ENCODE data around the gene FAM171A1. TPM values are rescaled to one million over a fixed set of nuclear protein-coding genes. Genes with fewer than 3 reads are reported as not detected.

Gene FAM171A1
- total and polyA plus RNA-seq, 2 donors (not counting 3 experiments of a cell fraction or from before 2014, with no cell fraction given), result 56.3 to 75.8 TPM

DNA sequence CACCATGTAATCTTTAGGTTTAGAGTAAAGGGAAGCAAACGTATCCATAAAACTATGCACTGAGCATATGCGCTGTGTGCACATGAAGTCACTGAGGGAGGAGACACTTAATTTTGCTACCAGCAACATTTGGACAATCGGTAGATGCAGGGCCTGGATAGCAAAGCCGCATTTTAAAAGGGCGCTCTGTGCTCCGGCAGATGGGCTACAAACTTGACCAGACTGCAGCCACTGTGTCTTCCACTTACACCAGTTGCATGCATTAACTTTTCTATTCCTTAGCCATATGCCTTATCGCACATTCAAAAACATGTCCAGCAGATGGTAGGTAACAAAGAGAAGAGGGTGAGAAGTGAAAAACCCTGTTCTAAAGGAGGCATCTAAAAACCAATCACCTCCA is 18.3 kb downstream of the FAM171A1 start:
- no peaks in the 10 kb centered on the region for H3K36me3 ChIP-seq (ENCODE audit: control insufficient read depth in 2 of 2, extremely low read depth in 1 of 2, insufficient read depth in 2 of 2, low read length in 2 of 2)
- POLR2A ChIA-PET, result no interaction called here
- no peak overlapping the region for H3K9ac ChIP-seq (replicated peaks; ENCODE audit: extremely low read depth, insufficient read depth, low read length)
- FAIRE-seq (no peak), DNase-seq (ENCODE audit: low read depth, low spot score) (no peak)
- intact Hi-C loops (cut with micrococcal nuclease) (no loop called here), dilution Hi-C loops (cut with MboI; ENCODE audit: extremely low pct_ligation_motif_present, low sequenced_read_pairs) (no loop called here)
- H3K27ac ChIP-seq (ENCODE audit: insufficient read depth, low read depth, low read length), result no peak overlapping the region
- H3K9me1 ChIP-seq (replicated peaks; ENCODE audit: control insufficient read depth, extremely low read depth, insufficient read depth, low read length), result no peaks in the 10 kb centered on the region
- peaks cover 14% of the 10 kb centered on the region for H3K4me1 ChIP-seq (ENCODE audit: control insufficient read depth, extremely low read depth, insufficient read depth, low read length)
- CTCF ChIA-PET, result no interaction called here
- no peak for TF ChIP-seq EZH2 (IDR thresholded peaks at IDR 0.05; ENCODE audit: borderline replicate concordance, low read depth, low read length, severe bottlenecking)
- no peak for TF ChIP-seq POLR2A (IDR thresholded peaks at IDR 0.05; ENCODE audit: low read depth, low read length)
- no peak for TF ChIP-seq CTCF (IDR thresholded peaks at IDR 0.05; ENCODE audit: extremely low read depth in 1 of 2, insufficient read depth in 1 of 2, low read depth in 1 of 2, low read length in 2 of 2)
- TF ChIP-seq MYC (IDR thresholded peaks at IDR 0.05; ENCODE audit: low read depth, low read length), result no peak
- TF ChIP-seq FOS (IDR thresholded peaks at IDR 0.05; ENCODE audit: borderline replicate concordance, insufficient read depth, low read length), result no peak
- BruUV-seq (replicated peaks), result no TSS peak
- peaks cover 86% of the 10 kb centered on the region for H3K79me2 ChIP-seq (ENCODE audit: control insufficient read depth, insufficient read depth, low read length)
- no peaks in the 10 kb centered on the region for H3K27me3 ChIP-seq (ENCODE audit: control insufficient read depth in 2 of 2, insufficient read depth in 2 of 2, low read length in 2 of 2)
- no peak overlapping the region for H3K4me2 ChIP-seq (ENCODE audit: insufficient read depth, low read length)
- no peaks in the 10 kb centered on the region for H3K9me3 ChIP-seq (replicated peaks; ENCODE audit: control insufficient read depth, insufficient read depth, low read length)
- H3K4me3 ChIP-seq (replicated peaks in 1 of 3; ENCODE audit: insufficient read depth in 1 of 3, low read depth in 1 of 3, low read length in 3 of 3), result no peak overlapping the region
- H4K20me1 ChIP-seq (replicated peaks; ENCODE audit: control insufficient read depth, extremely low read depth, insufficient read depth, low read length), result peaks cover 3% of the 10 kb centered on the region
- no peak overlapping the region for H2AFZ ChIP-seq (ENCODE audit: low read depth, low read length)

DNA sequence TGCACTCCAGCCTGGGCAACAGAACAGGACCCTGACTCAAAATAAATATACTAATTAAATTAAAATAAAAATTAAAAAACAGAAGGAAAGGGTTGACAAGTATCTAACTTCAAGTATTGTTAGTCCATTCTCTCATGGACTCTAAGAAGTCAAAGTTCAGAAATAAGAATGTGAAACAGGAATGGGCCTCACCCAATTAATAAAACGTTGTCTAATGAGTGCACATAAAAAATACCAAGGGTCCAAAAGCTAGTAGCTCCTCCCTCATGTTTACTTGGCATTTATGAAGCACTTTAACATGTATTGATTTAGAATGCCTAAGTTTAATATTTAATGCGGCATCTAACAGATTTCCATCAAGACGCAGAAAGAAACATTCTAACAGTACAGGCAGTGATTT is 18.9 kb downstream of the FAM171A1 start:
- Histone ChIP-seq H3K4me3 (replicated peaks in 1 of 3; ENCODE audit: insufficient read depth in 1 of 3, low read depth in 1 of 3, low read length in 3 of 3) (no peak overlapping the region), H3K27me3 (ENCODE audit: control insufficient read depth in 2 of 2, insufficient read depth in 2 of 2, low read length in 2 of 2) (no peaks in the 10 kb centered on the region), H3K27ac (ENCODE audit: insufficient read depth, low read depth, low read length) (no peak overlapping the region), H3K9me3 (replicated peaks; ENCODE audit: control insufficient read depth, insufficient read depth, low read length) (no peaks in the 10 kb centered on the region), H3K9ac (replicated peaks; ENCODE audit: extremely low read depth, insufficient read depth, low read length) (no peak overlapping the region), H3K9me1 (replicated peaks; ENCODE audit: control insufficient read depth, extremely low read depth, insufficient read depth, low read length) (no peaks in the 10 kb centered on the region), H2AFZ (ENCODE audit: low read depth, low read length) (no peak overlapping the region), H3K4me2 (ENCODE audit: insufficient read depth, low read length) (no peak overlapping the region), H4K20me1 (replicated peaks; ENCODE audit: control insufficient read depth, extremely low read depth, insufficient read depth, low read length) (peaks cover under 1% of the 10 kb centered on the region), H3K36me3 (ENCODE audit: control insufficient read depth in 2 of 2, extremely low read depth in 1 of 2, insufficient read depth in 2 of 2, low read length in 2 of 2) (no peaks in the 10 kb centered on the region), H3K79me2 (ENCODE audit: control insufficient read depth, insufficient read depth, low read length) (peaks cover 82% of the 10 kb centered on the region), H3K4me1 (ENCODE audit: control insufficient read depth, extremely low read depth, insufficient read depth, low read length) (peaks cover 14% of the 10 kb centered on the region)
- intact Hi-C loops (cut with micrococcal nuclease) (no loop called here), dilution Hi-C loops (cut with MboI; ENCODE audit: extremely low pct_ligation_motif_present, low sequenced_read_pairs) (no loop called here)
- BruUV-seq (replicated peaks), result no TSS peak
- no peak for FAIRE-seq
- ChIA-PET CTCF (interaction anchor here (1.4 kb wide), 1 partner anchor 13 kb away, joined by 3 read pairs; no protein-coding TSS in a partner anchor), POLR2A (no interaction called here)
- TF ChIP-seq MYC (IDR thresholded peaks at IDR 0.05; ENCODE audit: low read depth, low read length) (no peak), JUN (IDR thresholded peaks at IDR 0.05; ENCODE audit: borderline replicate concordance, insufficient read depth, insufficient read length, low read depth) (no peak), FOS (IDR thresholded peaks at IDR 0.05; ENCODE audit: borderline replicate concordance, insufficient read depth, low read length) (no peak), CTCF (IDR thresholded peaks at IDR 0.05; ENCODE audit: extremely low read depth in 1 of 2, insufficient read depth in 1 of 2, low read depth in 1 of 2, low read length in 2 of 2) (no peak), POLR2AphosphoS5 (IDR thresholded peaks at IDR 0.05; ENCODE audit: insufficient read depth, low read depth, low read length) (no peak), GATA2 (IDR thresholded peaks at IDR 0.05; ENCODE audit: insufficient read depth, insufficient read length, low read depth, low read length) (no peak), EZH2 (IDR thresholded peaks at IDR 0.05; ENCODE audit: borderline replicate concordance, low read depth, low read length, severe bottlenecking) (no peak), POLR2A (IDR thresholded peaks at IDR 0.05; ENCODE audit: low read depth, low read length) (no peak)
- TF ChIP-seq, protein P1, sequence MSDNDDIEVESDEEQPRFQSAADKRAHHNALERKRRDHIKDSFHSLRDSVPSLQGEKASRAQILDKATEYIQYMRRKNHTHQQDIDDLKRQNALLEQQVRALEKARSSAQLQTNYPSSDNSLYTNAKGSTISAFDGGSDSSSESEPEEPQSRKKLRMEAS (IDR thresholded peaks at IDR 0.05; ENCODE audit: insufficient read depth, insufficient read length), result no peak
- no peak for DNase-seq (ENCODE audit: low read depth, low spot score)

Measured in endothelial cell of umbilical vein (primary cell).